BLaER1 treated with 17β-estradiol and CSF1 and Interleukin-3, amounts not matched to agents 10 nM and 100 nM (cell line): Measurements from ENCODE around the gene MECP2.
"Not testable (repeated sequence)": the region's sequence is repeated elsewhere in the genome, so short reads cannot be mapped to it uniquely, and the experiment has no call there.

Experiments
- H3K27ac ChIP-seq, 11 experiments: shearing (Covaris generic); formaldehyde crosslinking; 2 replicates each; pipeline ENCODE4 v1.8.1; 2022
- H3K27me3 ChIP-seq, 11 experiments: shearing (Covaris generic); formaldehyde crosslinking; 2 replicates each; pipeline ENCODE4 v1.8.1; 2022
- H3K36me3 ChIP-seq, 11 experiments: shearing (Covaris generic); formaldehyde crosslinking; 2 replicates each; pipeline ENCODE4 v1.8.1; 2022
- H3K4me1 ChIP-seq, 10 experiments: shearing (Covaris generic); formaldehyde crosslinking; 2 replicates each; pipeline ENCODE4 v1.8.1; 2022
- H3K4me2 ChIP-seq, 11 experiments: shearing (Covaris generic); formaldehyde crosslinking; 2 replicates each; pipeline ENCODE4 v1.8.1; 2022
- H3K4me3 ChIP-seq, 10 experiments: shearing (Covaris generic); formaldehyde crosslinking; 2 replicates each; pipeline ENCODE4 v1.8.1; 2022
- H3K9ac ChIP-seq, 11 experiments: shearing (Covaris generic); formaldehyde crosslinking; 2 replicates each; pipeline ENCODE4 v1.8.1; 2022
- H3K9me3 ChIP-seq, 11 experiments: shearing (Covaris generic); formaldehyde crosslinking; replicated peaks in 1 of 11; 2 replicates each; pipeline ENCODE4 v1.8.1; 2022
- H4K20me1 ChIP-seq, 11 experiments: shearing (Covaris generic); formaldehyde crosslinking; 2 replicates each; pipeline ENCODE4 v1.8.1; 2022
- Cebpa-rat ChIP-seq, 11 experiments: shearing (Covaris generic); IDR thresholded peaks; 2 replicates each; pipeline ENCODE4 v1.8.1; 2022

MECP2 gene

DNA sequence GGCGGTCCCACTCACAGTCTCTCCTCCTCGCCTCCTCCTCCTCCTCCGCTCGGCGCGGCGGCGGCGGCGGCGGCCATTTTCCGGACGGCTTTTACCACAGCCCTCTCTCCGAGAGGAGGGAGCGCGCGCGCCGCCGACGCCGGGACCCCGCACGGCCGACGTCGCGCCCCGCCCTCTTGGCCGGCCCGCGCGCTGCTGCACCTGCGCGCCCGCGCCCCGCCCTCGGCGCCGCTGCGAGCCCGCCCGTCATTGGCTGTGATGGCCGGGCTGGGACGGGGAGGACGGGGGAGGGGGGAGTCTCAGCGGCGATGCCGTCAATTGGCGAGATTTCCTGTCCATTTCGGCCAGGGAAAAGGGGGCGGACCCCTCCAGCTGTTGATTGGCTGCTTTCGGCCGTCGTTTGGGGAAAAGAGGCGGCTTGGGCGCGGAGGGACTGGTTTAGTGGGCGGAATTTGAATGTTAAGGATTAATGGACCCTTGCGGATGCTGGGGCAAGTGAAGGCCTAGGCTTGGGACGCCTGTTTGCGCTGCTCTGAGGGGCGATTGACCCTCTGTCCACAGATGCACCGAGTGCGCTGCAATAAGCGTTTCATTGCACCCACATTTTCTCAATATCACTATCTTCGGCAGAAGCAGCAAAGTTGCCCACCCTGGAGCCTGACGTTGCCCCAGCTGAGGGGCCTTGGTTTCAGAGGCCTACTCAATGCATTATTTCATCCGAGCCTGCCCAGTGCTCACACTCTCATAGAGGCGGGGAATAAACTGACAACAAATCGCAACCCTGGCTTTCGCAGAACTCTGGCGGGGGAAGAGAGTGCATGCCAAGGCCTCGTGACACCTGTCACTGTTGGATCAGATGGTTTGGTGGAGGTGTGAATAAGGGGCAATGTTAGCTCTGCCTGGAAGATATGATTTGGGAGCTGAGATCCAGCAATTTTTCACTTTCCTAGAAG lies at the start of gene MECP2:
MECP2 (minus strand) TSS at position 129 of the 953 bp plus-strand sequence.
- H3K4me2 ChIP-seq, result peak within 1 kb of the TSS; percentile 71 to 85 (median 79)
- H3K27ac ChIP-seq, result peak within 1 kb of the TSS; percentile 86 to 96 (median 88)
- TF ChIP-seq Cebpa-rat (IDR thresholded peaks at IDR 0.05), result no peak
- H3K4me3 ChIP-seq, result peak within 1 kb of the TSS; percentile 52 to 78 (median 71)
- H3K27me3 ChIP-seq, result peaks cover 77 to 91% (median 86%) of the 10 kb centered on the region in 11 experiments
- H3K36me3 ChIP-seq, result no peaks in the 10 kb centered on the region; a peak in 1 of 22 replicates
- H3K9ac ChIP-seq, result peak within 1 kb of the TSS; percentile 88 to 96 (median 92)
- peaks cover 30 to 39% (median 33%) of the 10 kb centered on the region in 10 experiments for H3K4me1 ChIP-seq
- H4K20me1 ChIP-seq, result peaks cover 39 to 40% (median 40%) of the 10 kb centered on the region in 11 experiments
- peaks cover 0 to 39% (median 15%) of the 10 kb centered on the region in 11 experiments; a peak in 15 of 22 replicates for H3K9me3 ChIP-seq

DNA sequence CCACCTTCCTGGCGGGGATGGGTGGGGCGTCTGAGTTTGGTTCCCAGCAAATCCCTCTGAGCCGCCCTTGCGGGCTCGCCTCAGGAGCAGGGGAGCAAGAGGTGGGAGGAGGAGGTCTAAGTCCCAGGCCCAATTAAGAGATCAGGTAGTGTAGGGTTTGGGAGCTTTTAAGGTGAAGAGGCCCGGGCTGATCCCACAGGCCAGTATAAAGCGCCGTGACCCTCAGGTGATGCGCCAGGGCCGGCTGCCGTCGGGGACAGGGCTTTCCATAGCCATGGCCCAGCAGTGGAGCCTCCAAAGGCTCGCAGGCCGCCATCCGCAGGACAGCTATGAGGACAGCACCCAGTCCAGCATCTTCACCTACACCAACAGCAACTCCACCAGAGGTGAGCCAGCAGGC lies 46.5 kb upstream of the MECP2 start, which contains the start of gene OPN1LW:
OPN1LW (plus strand) TSS at position 234 of the 400 bp plus-strand sequence; CDS start at position 275, 41 bp downstream.
- not testable (repeated sequence) for H3K36me3 ChIP-seq, H3K4me1 ChIP-seq, H4K20me1 ChIP-seq, H3K4me2 ChIP-seq, H3K9ac ChIP-seq, H3K27ac ChIP-seq, H3K4me3 ChIP-seq
- H3K27me3 ChIP-seq, result peaks cover 5 to 59% (median 40%) of the 10 kb centered on the region in 11 experiments; a peak in 21 of 22 replicates
- H3K9me3 ChIP-seq, result peaks cover 0 to 25% (median 6%) of the 10 kb centered on the region in 11 experiments; a peak in 10 of 22 replicates

DNA sequence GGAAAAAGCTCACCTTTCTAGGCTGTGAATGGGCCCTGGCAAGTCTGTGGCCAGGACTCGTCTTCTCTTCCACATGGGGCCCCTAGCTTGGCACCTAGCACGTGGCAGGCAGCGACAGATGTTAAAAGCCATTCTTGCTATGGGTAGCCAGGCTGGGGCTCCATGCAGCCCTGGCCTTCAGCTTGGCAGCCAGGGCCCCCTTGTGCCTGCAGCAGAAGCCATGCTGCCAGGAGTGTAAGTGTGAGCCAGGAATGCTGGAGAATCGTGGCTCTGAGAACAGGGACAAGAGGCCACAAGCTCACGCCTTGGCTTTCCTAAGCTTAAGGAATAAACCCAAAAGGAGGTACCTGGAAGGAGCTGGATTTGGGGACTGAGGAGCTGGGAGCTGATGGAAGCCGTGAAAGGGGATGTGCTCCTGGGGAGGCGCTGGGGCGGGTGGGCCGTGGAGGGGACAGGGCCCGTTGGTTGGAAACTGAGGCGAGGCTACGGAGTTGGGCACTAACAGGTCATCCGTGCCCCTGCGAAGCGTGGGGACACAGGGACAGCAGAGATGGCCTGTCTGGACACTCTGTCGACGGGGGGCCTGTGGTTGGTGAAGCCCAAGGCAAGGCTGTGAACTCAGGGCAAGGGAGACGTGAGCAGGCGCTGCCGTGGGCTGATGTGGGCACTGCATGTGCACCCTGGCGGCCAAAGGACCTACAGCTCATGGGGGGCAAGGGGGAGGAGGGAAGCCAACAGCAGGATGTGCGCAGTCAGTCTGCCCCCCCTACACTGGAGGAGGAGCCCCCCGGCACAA lies 45.6 kb upstream of the MECP2 start:
- Histone ChIP-seq H3K4me3 (no peak overlapping the region), H3K27ac (no peak overlapping the region), H3K9me3 (peaks cover 0 to 32% (median 7%) of the 10 kb centered on the region in 11 experiments; a peak in 10 of 22 replicates), H3K9ac (no peak overlapping the region), H3K36me3 (no peaks in the 10 kb centered on the region), H3K27me3 (peaks cover 3 to 60% (median 45%) of the 10 kb centered on the region in 11 experiments; a peak in 19 of 22 replicates), H4K20me1 (no peaks in the 10 kb centered on the region; a peak in 1 of 22 replicates), H3K4me1 (no peaks in the 10 kb centered on the region), H3K4me2 (no peak overlapping the region)
- no peak for TF ChIP-seq Cebpa-rat (IDR thresholded peaks at IDR 0.05)

DNA sequence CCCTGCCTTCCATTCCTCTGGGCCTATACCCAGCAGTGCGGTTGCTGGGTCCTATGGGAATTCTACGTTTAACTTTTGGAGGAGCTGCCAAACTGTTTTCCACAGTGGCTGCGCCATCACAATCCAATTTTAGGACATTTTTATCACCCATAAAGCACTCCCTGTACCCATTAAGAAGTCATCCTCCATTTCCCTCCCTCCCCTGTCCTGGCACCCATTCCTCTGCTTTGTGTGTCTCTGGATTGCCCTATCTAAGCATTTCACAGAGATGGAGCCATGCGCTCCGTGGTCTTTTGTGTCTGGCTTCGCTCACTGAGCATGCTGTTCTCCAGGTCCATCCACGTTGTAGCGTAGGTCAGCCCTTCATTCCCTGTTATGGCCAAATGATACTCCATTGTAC lies 44.9 kb upstream of the MECP2 start:
- no peak overlapping the region for H3K9ac ChIP-seq

DNA sequence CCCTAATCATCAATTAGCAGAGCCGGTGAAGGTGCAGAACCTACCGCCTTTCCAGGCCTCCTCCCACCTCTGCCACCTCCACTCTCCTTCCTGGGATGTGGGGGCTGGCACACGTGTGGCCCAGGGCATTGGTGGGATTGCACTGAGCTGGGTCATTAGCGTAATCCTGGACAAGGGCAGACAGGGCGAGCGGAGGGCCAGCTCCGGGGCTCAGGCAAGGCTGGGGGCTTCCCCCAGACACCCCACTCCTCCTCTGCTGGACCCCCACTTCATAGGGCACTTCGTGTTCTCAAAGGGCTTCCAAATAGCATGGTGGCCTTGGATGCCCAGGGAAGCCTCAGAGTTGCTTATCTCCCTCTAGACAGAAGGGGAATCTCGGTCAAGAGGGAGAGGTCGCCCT lies 43.2 kb upstream of the MECP2 start:
- Histone ChIP-seq H3K4me1 (peaks cover 0 to 18% (median 8%) of the 10 kb centered on the region in 10 experiments; a peak in 19 of 20 replicates), H3K4me3 (no peak overlapping the region), H3K9ac (no peak overlapping the region), H4K20me1 (no peaks in the 10 kb centered on the region; a peak in 1 of 22 replicates), H3K36me3 (no peaks in the 10 kb centered on the region), H3K27me3 (peaks cover 12 to 80% (median 55%) of the 10 kb centered on the region in 11 experiments), H3K27ac (no peak overlapping the region), H3K4me2 (no peak overlapping the region), H3K9me3 (peaks cover 0 to 36% (median 7%) of the 10 kb centered on the region in 11 experiments; a peak in 10 of 22 replicates)
- no peak for TF ChIP-seq Cebpa-rat (IDR thresholded peaks at IDR 0.05)

More for the DNA sequence above, 44.9 kb upstream of the MECP2 start:
- H3K4me1 ChIP-seq, result peaks cover 0 to 4% (median 0%) of the 10 kb centered on the region in 10 experiments; a peak in 4 of 20 replicates
- H3K27ac ChIP-seq, result no peak overlapping the region
- H3K27me3 ChIP-seq, result peaks cover 5 to 65% (median 45%) of the 10 kb centered on the region in 11 experiments; a peak in 18 of 22 replicates
- no peaks in the 10 kb centered on the region for H3K36me3 ChIP-seq
- H3K4me3 ChIP-seq, result no peak overlapping the region
- H3K9me3 ChIP-seq, result peaks cover 0 to 32% (median 7%) of the 10 kb centered on the region in 11 experiments; a peak in 10 of 22 replicates
- H3K4me2 ChIP-seq, result no peak overlapping the region
- no peaks in the 10 kb centered on the region; a peak in 1 of 22 replicates for H4K20me1 ChIP-seq
- no peak for TF ChIP-seq Cebpa-rat (IDR thresholded peaks at IDR 0.05)

DNA sequence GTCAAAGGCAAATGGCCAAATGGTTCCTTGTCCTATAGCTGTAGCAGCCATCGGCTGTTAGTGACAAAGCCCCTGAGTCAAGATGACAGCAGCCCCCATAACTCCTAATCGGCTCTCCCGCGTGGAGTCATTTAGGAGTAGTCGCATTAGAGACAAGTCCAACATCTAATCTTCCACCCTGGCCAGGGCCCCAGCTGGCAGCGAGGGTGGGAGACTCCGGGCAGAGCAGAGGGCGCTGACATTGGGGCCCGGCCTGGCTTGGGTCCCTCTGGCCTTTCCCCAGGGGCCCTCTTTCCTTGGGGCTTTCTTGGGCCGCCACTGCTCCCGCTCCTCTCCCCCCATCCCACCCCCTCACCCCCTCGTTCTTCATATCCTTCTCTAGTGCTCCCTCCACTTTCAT lies 42.7 kb upstream of the MECP2 start:
- no peaks in the 10 kb centered on the region for H3K36me3 ChIP-seq
- H3K27me3 ChIP-seq, result peaks cover 14 to 85% (median 58%) of the 10 kb centered on the region in 11 experiments
- H3K4me1 ChIP-seq, result peaks cover 0 to 23% (median 14%) of the 10 kb centered on the region in 10 experiments; a peak in 19 of 20 replicates
- H3K4me2 ChIP-seq, result no peak overlapping the region
- no peak overlapping the region for H3K27ac ChIP-seq
- TF ChIP-seq Cebpa-rat (IDR thresholded peaks at IDR 0.05), result no peak
- no peaks in the 10 kb centered on the region; a peak in 1 of 22 replicates for H4K20me1 ChIP-seq
- H3K9ac ChIP-seq, result no peak overlapping the region
- H3K9me3 ChIP-seq, result peaks cover 0 to 36% (median 7%) of the 10 kb centered on the region in 11 experiments; a peak in 10 of 22 replicates
- no peak overlapping the region for H3K4me3 ChIP-seq

DNA sequence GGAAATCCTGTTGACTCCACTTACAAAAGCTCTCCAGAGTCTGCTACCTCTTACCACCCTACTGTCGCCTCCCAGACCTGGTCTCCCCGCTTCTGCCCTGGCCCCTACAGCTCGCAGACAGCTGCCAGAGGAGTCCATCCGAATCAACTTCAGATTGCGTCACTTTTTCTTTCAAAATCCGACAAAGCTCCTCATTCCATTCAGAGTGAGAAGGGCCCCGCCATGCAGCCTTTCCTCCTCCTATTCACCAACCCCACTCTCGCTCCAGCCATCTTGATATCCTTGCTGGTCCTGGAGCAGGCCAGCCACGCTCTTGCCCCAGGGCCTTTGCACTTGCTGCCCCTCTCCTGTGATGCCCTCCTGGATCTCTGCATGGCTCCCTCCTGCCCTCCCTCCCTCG lies 41.3 kb upstream of the MECP2 start:
- Histone ChIP-seq H3K36me3 (no peaks in the 10 kb centered on the region), H4K20me1 (peaks cover 0 to 2% (median 0%) of the 10 kb centered on the region in 11 experiments; a peak in 1 of 22 replicates), H3K4me2 (no peak overlapping the region), H3K27ac (no peak overlapping the region), H3K9ac (no peak overlapping the region), H3K4me3 (no peak overlapping the region), H3K4me1 (peaks cover 0 to 34% (median 17%) of the 10 kb centered on the region in 10 experiments; a peak in 19 of 20 replicates), H3K27me3 (peaks cover 24 to 96% (median 69%) of the 10 kb centered on the region in 11 experiments), H3K9me3 (peaks cover 0 to 36% (median 6%) of the 10 kb centered on the region in 11 experiments; a peak in 10 of 22 replicates)
- TF ChIP-seq Cebpa-rat (IDR thresholded peaks at IDR 0.05), result peak in 4 of 11 experiments; percentile 23 to 77 (median 48); a peak in 5 of 22 replicates

DNA sequence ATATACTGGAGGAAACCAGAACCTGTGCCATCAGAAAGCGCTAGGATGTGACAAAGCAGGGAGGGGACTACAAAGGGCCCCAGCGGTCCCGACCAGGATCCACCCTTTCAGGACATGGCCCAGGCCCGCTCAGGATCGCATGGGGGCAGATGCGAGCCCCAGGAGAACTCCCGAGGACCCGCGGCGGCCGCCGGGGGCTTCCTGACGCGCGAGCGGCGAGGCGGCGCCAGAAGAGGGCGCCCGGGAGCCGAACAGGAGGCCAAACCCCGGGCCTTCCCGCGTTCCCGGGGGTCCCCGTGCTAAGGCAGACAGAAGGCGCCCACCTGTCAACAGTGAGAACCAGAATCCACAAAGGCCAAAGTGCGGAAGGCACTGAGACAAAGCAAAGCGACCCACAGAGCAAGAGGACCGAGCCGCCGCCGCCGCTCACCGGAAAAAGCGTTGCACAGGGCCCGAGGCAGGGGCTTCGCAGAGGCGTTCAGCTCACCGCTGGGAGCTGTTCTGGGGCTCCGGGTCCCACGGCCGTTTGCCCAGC lies 39.2 kb upstream of the MECP2 start:
- peak overlapping the region in 7 of 10 experiments; percentile 14 to 51 (median 35); a peak in 10 of 20 replicates for H3K4me3 ChIP-seq
- peak overlapping the region; percentile 20 to 76 (median 57); a peak in 19 of 22 replicates for H3K27ac ChIP-seq

More for the DNA sequence above, 39.2 kb upstream of the MECP2 start:
- TF ChIP-seq Cebpa-rat (IDR thresholded peaks at IDR 0.05), result no peak
- peaks cover 46 to 97% (median 79%) of the 10 kb centered on the region in 11 experiments for H3K27me3 ChIP-seq
- H4K20me1 ChIP-seq, result peaks cover 0 to 2% (median 0%) of the 10 kb centered on the region in 11 experiments; a peak in 1 of 22 replicates
- H3K9me3 ChIP-seq, result peaks cover 0 to 23% (median 0%) of the 10 kb centered on the region in 11 experiments; a peak in 6 of 22 replicates
- H3K36me3 ChIP-seq, result no peaks in the 10 kb centered on the region
- H3K4me2 ChIP-seq, result peak overlapping the region; percentile 44 to 70 (median 64)
- H3K4me1 ChIP-seq, result peaks cover 0 to 34% (median 17%) of the 10 kb centered on the region in 10 experiments; a peak in 19 of 20 replicates
- peak overlapping the region; percentile 52 to 76 (median 68); a peak in 21 of 22 replicates for H3K9ac ChIP-seq
